Measurements from ENCODE around the gene MISP. TPM values are rescaled to one million over a fixed set of nuclear protein-coding genes. Genes with fewer than 3 reads are reported as not detected.

Gene MISP
- total RNA-seq, 1 donor from 2014 or later, result 1.5 TPM

GRCh38 chr19:791567-792305 lies 40.8 kb downstream of the MISP start:
- H3K4me1 Mint-ChIP-seq, result peaks cover 24% of the 10 kb centered on the region
- no peaks in the 10 kb centered on the region for H3K36me3 Mint-ChIP-seq
- DNase-seq (ENCODE audit: low spot score in 2 of 2, unreplicated experiment in 2 of 2), result no peak
- H3K27ac Mint-ChIP-seq, result peak overlapping the region; percentile 86
- H3K4me3 Mint-ChIP-seq, result no peak overlapping the region
- no peak for TF ChIP-seq CTCF (IDR thresholded peaks at IDR 0.05; ENCODE audit: unreplicated experiment)
- no peaks in the 10 kb centered on the region for H3K9me3 Mint-ChIP-seq
- H3K27me3 Mint-ChIP-seq (ENCODE audit: low read depth), result no peaks in the 10 kb centered on the region

GRCh38 chr19:792306-792885 lies 41.5 kb downstream of the MISP start:
- no peak for DNase-seq (ENCODE audit: low spot score in 2 of 2, unreplicated experiment in 2 of 2)
- no peaks in the 10 kb centered on the region for H3K36me3 Mint-ChIP-seq

GRCh38 chr19:793806-794205 lies 42.9 kb downstream of the MISP start:
- no peak for TF ChIP-seq CTCF (IDR thresholded peaks at IDR 0.05; ENCODE audit: unreplicated experiment)
- H3K27me3 Mint-ChIP-seq (ENCODE audit: low read depth), result no peaks in the 10 kb centered on the region
- H3K27ac Mint-ChIP-seq, result no peak overlapping the region
- H3K36me3 Mint-ChIP-seq, result no peaks in the 10 kb centered on the region
- no peaks in the 10 kb centered on the region for H3K9me3 Mint-ChIP-seq
- no peak overlapping the region for H3K4me3 Mint-ChIP-seq
- DNase-seq (ENCODE audit: low spot score in 2 of 2, unreplicated experiment in 2 of 2), result no peak
- peaks cover 25% of the 10 kb centered on the region for H3K4me1 Mint-ChIP-seq

More at GRCh38 chr19:792306-792885, 41.5 kb downstream of the MISP start:
- Mint-ChIP-seq H3K4me3 (no peak overlapping the region), H3K4me1 (peaks cover 26% of the 10 kb centered on the region), H3K27ac (peak overlapping the region; percentile 86), H3K27me3 (ENCODE audit: low read depth) (no peaks in the 10 kb centered on the region), H3K9me3 (no peaks in the 10 kb centered on the region)
- TF ChIP-seq CTCF (IDR thresholded peaks at IDR 0.05; ENCODE audit: unreplicated experiment), result no peak

- H3K27me3 Mint-ChIP-seq (ENCODE audit: low read depth), result no peaks in the 10 kb centered on the region
- H3K9me3 Mint-ChIP-seq, result no peaks in the 10 kb centered on the region
- H3K27ac Mint-ChIP-seq, result no peak overlapping the region
- H3K36me3 Mint-ChIP-seq, result no peaks in the 10 kb centered on the region
- DNase-seq (ENCODE audit: low spot score in 2 of 2, unreplicated experiment in 2 of 2), result no peak
- TF ChIP-seq CTCF (IDR thresholded peaks at IDR 0.05; ENCODE audit: unreplicated experiment), result no peak
- peak overlapping the region; percentile 13 for H3K4me3 Mint-ChIP-seq
- peaks cover 25% of the 10 kb centered on the region for H3K4me1 Mint-ChIP-seq
Measured at GRCh38 chr19:795073-795611, 44.2 kb downstream of the MISP start.

- H3K4me3 Mint-ChIP-seq, result peak overlapping the region; percentile 13
- no peak for DNase-seq (ENCODE audit: low spot score in 2 of 2, unreplicated experiment in 2 of 2)
- peaks cover 31% of the 10 kb centered on the region for H3K4me1 Mint-ChIP-seq
- H3K27ac Mint-ChIP-seq, result no peak overlapping the region
- TF ChIP-seq CTCF (IDR thresholded peaks at IDR 0.05; ENCODE audit: unreplicated experiment), result no peak
- no peaks in the 10 kb centered on the region for H3K27me3 Mint-ChIP-seq (ENCODE audit: low read depth)
- no peaks in the 10 kb centered on the region for H3K9me3 Mint-ChIP-seq
- H3K36me3 Mint-ChIP-seq, result no peaks in the 10 kb centered on the region
Measured at GRCh38 chr19:795691-796581, 45.0 kb downstream of the MISP start.

Data from mesothelial cell of epicardium (in vitro differentiated cells).